ENCODE data around the gene SH3RF1.

Gene SH3RF1

DNA sequence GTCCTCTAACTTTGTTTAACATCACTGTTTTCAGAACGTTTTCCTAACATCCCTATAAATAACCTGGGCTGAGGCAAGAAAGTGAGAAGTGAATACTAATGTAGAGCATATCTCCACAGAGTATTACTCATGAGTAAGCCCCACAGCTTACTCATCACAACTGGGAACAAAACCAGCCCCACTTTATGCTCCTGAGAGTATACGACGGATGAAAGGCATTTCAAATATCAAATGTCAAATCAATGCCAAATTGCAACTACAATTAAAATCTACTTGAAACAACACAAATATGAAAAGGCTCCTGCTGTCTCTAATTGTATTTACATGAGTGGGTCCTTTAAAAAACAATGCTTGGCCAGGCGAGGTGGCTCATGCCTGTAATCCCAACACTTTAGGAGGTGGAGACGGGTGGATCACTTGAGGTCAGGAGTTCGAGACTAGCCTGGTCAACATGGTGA, 41.2 kb downstream of the SH3RF1 start:
- H3K79me2 ChIP-seq (ENCODE audit: insufficient read depth, low read length) = no peaks in the 10 kb centered on the region
- TF ChIP-seq, protein P1, sequence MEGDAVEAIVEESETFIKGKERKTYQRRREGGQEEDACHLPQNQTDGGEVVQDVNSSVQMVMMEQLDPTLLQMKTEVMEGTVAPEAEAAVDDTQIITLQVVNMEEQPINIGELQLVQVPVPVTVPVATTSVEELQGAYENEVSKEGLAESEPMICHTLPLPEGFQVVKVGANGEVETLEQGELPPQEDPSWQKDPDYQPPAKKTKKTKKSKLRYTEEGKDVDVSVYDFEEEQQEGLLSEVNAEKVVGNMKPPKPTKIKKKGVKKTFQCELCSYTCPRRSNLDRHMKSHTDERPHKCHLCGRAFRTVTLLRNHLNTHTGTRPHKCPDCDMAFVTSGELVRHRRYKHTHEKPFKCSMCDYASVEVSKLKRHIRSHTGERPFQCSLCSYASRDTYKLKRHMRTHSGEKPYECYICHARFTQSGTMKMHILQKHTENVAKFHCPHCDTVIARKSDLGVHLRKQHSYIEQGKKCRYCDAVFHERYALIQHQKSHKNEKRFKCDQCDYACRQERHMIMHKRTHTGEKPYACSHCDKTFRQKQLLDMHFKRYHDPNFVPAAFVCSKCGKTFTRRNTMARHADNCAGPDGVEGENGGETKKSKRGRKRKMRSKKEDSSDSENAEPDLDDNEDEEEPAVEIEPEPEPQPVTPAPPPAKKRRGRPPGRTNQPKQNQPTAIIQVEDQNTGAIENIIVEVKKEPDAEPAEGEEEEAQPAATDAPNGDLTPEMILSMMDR (IDR thresholded peaks at IDR 0.05; ENCODE audit: borderline replicate concordance, extremely low read depth, low read length, poor library complexity, severe bottlenecking) = no peak
- TF ChIP-seq EZH2 (IDR thresholded peaks at IDR 0.05; ENCODE audit: borderline replicate concordance, low read depth, low read length, severe bottlenecking) = no peak
- H3K4me1 ChIP-seq (ENCODE audit: insufficient read depth, low read length) = no peaks in the 10 kb centered on the region
- H3K9me3 ChIP-seq (ENCODE audit: insufficient read depth, low read length, severe bottlenecking) = no peaks in the 10 kb centered on the region
- H4K20me1 ChIP-seq (ENCODE audit: insufficient read depth, low read length) = no peaks in the 10 kb centered on the region
- no peaks in the 10 kb centered on the region for H3K36me3 ChIP-seq (ENCODE audit: insufficient read depth, low read length)
- H3K4me2 ChIP-seq (ENCODE audit: insufficient read depth, low read length) = no peak overlapping the region
- no peak overlapping the region for H2AFZ ChIP-seq (ENCODE audit: low read depth, low read length)
- DNase-seq (no peak), ATAC-seq (ENCODE audit: insufficient read depth, low read depth) (no peak)
- H3K9ac ChIP-seq (ENCODE audit: low read depth, low read length) = no peak overlapping the region
- no peak overlapping the region for H3K4me3 ChIP-seq (ENCODE audit: low read depth in 1 of 2, low read length in 2 of 2)
- no peak overlapping the region for H3K27ac ChIP-seq (ENCODE audit: low read length)
- no peaks in the 10 kb centered on the region for H3K27me3 ChIP-seq (ENCODE audit: insufficient read depth, low read length, poor library complexity)

DNA sequence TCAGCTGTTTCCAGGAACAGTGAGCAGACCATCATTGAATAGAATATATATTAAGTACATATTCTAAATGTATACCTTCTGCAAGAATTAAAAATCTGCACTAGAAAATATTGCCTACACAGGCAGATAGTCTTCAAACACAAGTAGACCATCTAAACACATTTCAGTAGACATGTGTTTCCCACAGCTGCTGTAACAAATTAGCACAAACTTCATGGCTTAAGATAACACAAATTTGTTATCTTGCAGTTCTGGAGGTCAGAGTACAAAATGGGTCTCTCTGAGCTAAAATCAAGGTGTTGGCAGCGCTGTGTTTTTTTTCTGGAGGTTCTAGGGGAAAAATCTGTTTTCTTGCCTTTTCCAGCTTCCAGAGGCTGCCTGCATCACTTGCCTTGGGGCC, 42.7 kb downstream of the SH3RF1 start:
- H3K9me3 ChIP-seq (ENCODE audit: insufficient read depth, low read length, severe bottlenecking) = no peaks in the 10 kb centered on the region
- H3K4me2 ChIP-seq (ENCODE audit: insufficient read depth, low read length) = no peak overlapping the region
- H3K4me3 ChIP-seq (ENCODE audit: low read depth in 1 of 2, low read length in 2 of 2) = no peak overlapping the region
- DNase-seq (no peak), ATAC-seq (ENCODE audit: insufficient read depth, low read depth) (no peak)
- no peaks in the 10 kb centered on the region for H3K27me3 ChIP-seq (ENCODE audit: insufficient read depth, low read length, poor library complexity)
- H3K27ac ChIP-seq (ENCODE audit: low read length) = no peak overlapping the region
- no peaks in the 10 kb centered on the region for H3K36me3 ChIP-seq (ENCODE audit: insufficient read depth, low read length)
- H4K20me1 ChIP-seq (ENCODE audit: insufficient read depth, low read length) = no peaks in the 10 kb centered on the region
- no peaks in the 10 kb centered on the region for H3K4me1 ChIP-seq (ENCODE audit: insufficient read depth, low read length)
- no peak overlapping the region for H3K9ac ChIP-seq (ENCODE audit: low read depth, low read length)
- no peaks in the 10 kb centered on the region for H3K79me2 ChIP-seq (ENCODE audit: insufficient read depth, low read length)
- H2AFZ ChIP-seq (ENCODE audit: low read depth, low read length) = no peak overlapping the region
- TF ChIP-seq, protein P1 (IDR thresholded peaks at IDR 0.05; ENCODE audit: borderline replicate concordance, extremely low read depth, low read length, poor library complexity, severe bottlenecking) = no peak
- no peak for TF ChIP-seq EZH2 (IDR thresholded peaks at IDR 0.05; ENCODE audit: borderline replicate concordance, low read depth, low read length, severe bottlenecking)

DNA sequence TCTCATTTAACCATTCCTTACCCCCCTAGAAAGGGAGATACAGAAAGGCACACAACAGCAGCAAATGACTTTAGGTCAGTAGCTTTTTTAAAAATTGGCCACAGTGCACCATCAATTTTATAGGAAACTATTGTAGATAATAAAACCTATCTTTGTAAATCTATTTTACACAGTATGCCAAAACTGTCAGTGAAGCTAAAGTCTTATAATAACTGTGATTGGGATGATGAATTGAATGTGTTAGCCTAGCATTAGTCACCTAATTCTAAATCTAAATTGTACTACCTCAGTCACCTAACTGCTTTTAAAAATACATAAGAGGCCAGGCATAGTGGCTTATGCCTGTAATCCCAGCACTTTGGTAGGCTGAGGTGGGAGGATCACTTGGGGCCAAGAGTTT, 44.2 kb downstream of the SH3RF1 start:
- H4K20me1 ChIP-seq (ENCODE audit: insufficient read depth, low read length) = no peaks in the 10 kb centered on the region
- no peaks in the 10 kb centered on the region for H3K9me3 ChIP-seq (ENCODE audit: insufficient read depth, low read length, severe bottlenecking)
- no peaks in the 10 kb centered on the region for H3K79me2 ChIP-seq (ENCODE audit: insufficient read depth, low read length)
- no peak overlapping the region for H3K27ac ChIP-seq (ENCODE audit: low read length)
- no peaks in the 10 kb centered on the region for H3K36me3 ChIP-seq (ENCODE audit: insufficient read depth, low read length)
- H3K9ac ChIP-seq (ENCODE audit: low read depth, low read length) = no peak overlapping the region
- H3K4me2 ChIP-seq (ENCODE audit: insufficient read depth, low read length) = no peak overlapping the region
- ATAC-seq (ENCODE audit: insufficient read depth, low read depth) (no peak), DNase-seq (no peak)
- no peak overlapping the region for H2AFZ ChIP-seq (ENCODE audit: low read depth, low read length)
- TF ChIP-seq, protein P1 (IDR thresholded peaks at IDR 0.05; ENCODE audit: borderline replicate concordance, extremely low read depth, low read length, poor library complexity, severe bottlenecking) = no peak
- no peak for TF ChIP-seq EZH2 (IDR thresholded peaks at IDR 0.05; ENCODE audit: borderline replicate concordance, low read depth, low read length, severe bottlenecking)
- H3K4me3 ChIP-seq (ENCODE audit: low read depth in 1 of 2, low read length in 2 of 2) = no peak overlapping the region
- no peaks in the 10 kb centered on the region for H3K4me1 ChIP-seq (ENCODE audit: insufficient read depth, low read length)
- no peaks in the 10 kb centered on the region for H3K27me3 ChIP-seq (ENCODE audit: insufficient read depth, low read length, poor library complexity)

DNA sequence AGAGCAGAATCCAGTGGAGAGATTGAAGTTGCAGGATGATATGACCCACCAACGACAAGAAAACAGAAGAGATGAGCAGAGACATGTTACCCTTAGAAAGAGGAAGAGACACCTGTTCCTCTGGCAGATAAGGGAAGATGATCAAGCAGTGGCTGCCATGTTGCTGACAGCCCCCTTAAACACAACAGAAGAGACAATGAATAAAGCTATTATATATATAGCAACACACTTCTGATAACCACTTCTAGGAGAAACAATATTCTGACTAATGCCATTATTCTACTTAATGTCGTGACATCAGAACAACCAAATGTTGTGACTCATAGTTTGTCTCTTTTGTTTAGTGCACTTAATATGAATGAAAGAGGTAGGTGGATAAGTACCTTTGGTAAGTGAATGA, 44.9 kb downstream of the SH3RF1 start:
- Histone ChIP-seq H3K4me2 (ENCODE audit: insufficient read depth, low read length) (no peak overlapping the region), H3K9ac (ENCODE audit: low read depth, low read length) (no peak overlapping the region), H3K9me3 (ENCODE audit: insufficient read depth, low read length, severe bottlenecking) (no peaks in the 10 kb centered on the region), H3K4me3 (ENCODE audit: low read depth in 1 of 2, low read length in 2 of 2) (no peak overlapping the region), H2AFZ (ENCODE audit: low read depth, low read length) (no peak overlapping the region), H3K4me1 (ENCODE audit: insufficient read depth, low read length) (no peaks in the 10 kb centered on the region), H3K36me3 (ENCODE audit: insufficient read depth, low read length) (no peaks in the 10 kb centered on the region), H3K27me3 (ENCODE audit: insufficient read depth, low read length, poor library complexity) (no peaks in the 10 kb centered on the region), H3K79me2 (ENCODE audit: insufficient read depth, low read length) (no peaks in the 10 kb centered on the region), H4K20me1 (ENCODE audit: insufficient read depth, low read length) (no peaks in the 10 kb centered on the region), H3K27ac (ENCODE audit: low read length) (no peak overlapping the region)
- TF ChIP-seq, protein P1 (IDR thresholded peaks at IDR 0.05; ENCODE audit: borderline replicate concordance, extremely low read depth, low read length, poor library complexity, severe bottlenecking) = no peak
- TF ChIP-seq EZH2 (IDR thresholded peaks at IDR 0.05; ENCODE audit: borderline replicate concordance, low read depth, low read length, severe bottlenecking) = no peak
- DNase-seq (no peak), ATAC-seq (ENCODE audit: insufficient read depth, low read depth) (no peak)

All from DND-41 (cell line).